Limb (tissue), 2 donors: ENCODE data around the gene OPRM1.

Experiments
- DNase-seq, 2 donors: peaks; one replicate each; pipeline ENCODE4 v3.0.0-alpha.2; 2016; ENCODE audit errors: extremely low spot score in 2 of 2

OPRM1 gene

GRCh38 chr6:154080461-154081189 is 41.6 kb downstream of the OPRM1 start:
- DNase-seq: peak in 1 of 2 donors; percentile 67

- DNase-seq: no peak
Observed at GRCh38 chr6:154086510-154086909, 47.5 kb downstream of the OPRM1 start.

GRCh38 chr6:154092326-154092962 is 53.4 kb downstream of the OPRM1 start:
- no peak for DNase-seq

GRCh38 chr6:154093231-154094044 is 54.4 kb downstream of the OPRM1 start:
- no peak for DNase-seq

GRCh38 chr6:154095571-154095970 is 56.5 kb downstream of the OPRM1 start:
- DNase-seq: no peak

GRCh38 chr6:154096316-154096715 is 57.3 kb downstream of the OPRM1 start:
- DNase-seq: no peak

- no peak for DNase-seq
Observed at GRCh38 chr6:154096834-154097233, 57.8 kb downstream of the OPRM1 start.

GRCh38 chr6:154099211-154099610 is 60.2 kb downstream of the OPRM1 start:
- no peak for DNase-seq

- no peak for DNase-seq
Observed at GRCh38 chr6:154106251-154106650, 67.2 kb downstream of the OPRM1 start.

- DNase-seq: no peak
Observed at GRCh38 chr6:154111025-154111424, 72.0 kb downstream of the OPRM1 start.

- no peak for DNase-seq
Observed at GRCh38 chr6:154112181-154112809, 73.3 kb downstream of the OPRM1 start.

- DNase-seq: no peak
Observed at GRCh38 chr6:154113392-154113791, 74.4 kb downstream of the OPRM1 start.

- no peak for DNase-seq
Observed at GRCh38 chr6:154117485-154117884, 78.4 kb downstream of the OPRM1 start.

GRCh38 chr6:154122195-154122925 is 83.3 kb downstream of the OPRM1 start:
- no peak for DNase-seq

- DNase-seq: no peak
Observed at GRCh38 chr6:154123155-154123956, 84.3 kb downstream of the OPRM1 start.

- DNase-seq: no peak
Observed at GRCh38 chr6:154125421-154125820, 86.4 kb downstream of the OPRM1 start.

- DNase-seq: no peak
Observed at GRCh38 chr6:154127657-154128056, 88.6 kb downstream of the OPRM1 start.

GRCh38 chr6:154134471-154135147 is 95.6 kb downstream of the OPRM1 start:
- no peak for DNase-seq

- DNase-seq: no peak
Observed at GRCh38 chr6:154138793-154139192, 99.8 kb downstream of the OPRM1 start.

GRCh38 chr6:154139892-154140291 is 100.9 kb downstream of the OPRM1 start:
- DNase-seq: no peak
